ENCODE data around the gene MCU. TPM values are rescaled to one million over a fixed set of nuclear protein-coding genes. Genes with fewer than 3 reads are reported as not detected.

The MCU gene
- total and polyA plus RNA-seq, 2 of the 8 experiments (the other 6 are each of a cell fraction or from before 2014, with no cell fraction given), result 51.6 to 62.2 TPM

- no peak for TF ChIP-seq SRF (IDR thresholded peaks at IDR 0.05; ENCODE audit: low read depth, low read length)
- no peak for TF ChIP-seq RNF2 (IDR thresholded peaks at IDR 0.05; ENCODE audit: borderline replicate concordance, low read depth, low read length, missing control alignments, poor library complexity, severe bottlenecking)
- TF ChIP-seq NANOG (IDR thresholded peaks at IDR 0.05; ENCODE audit: insufficient read depth, low read depth, low read length, poor library complexity, severe bottlenecking), result no peak
- TF ChIP-seq, protein P1, sequence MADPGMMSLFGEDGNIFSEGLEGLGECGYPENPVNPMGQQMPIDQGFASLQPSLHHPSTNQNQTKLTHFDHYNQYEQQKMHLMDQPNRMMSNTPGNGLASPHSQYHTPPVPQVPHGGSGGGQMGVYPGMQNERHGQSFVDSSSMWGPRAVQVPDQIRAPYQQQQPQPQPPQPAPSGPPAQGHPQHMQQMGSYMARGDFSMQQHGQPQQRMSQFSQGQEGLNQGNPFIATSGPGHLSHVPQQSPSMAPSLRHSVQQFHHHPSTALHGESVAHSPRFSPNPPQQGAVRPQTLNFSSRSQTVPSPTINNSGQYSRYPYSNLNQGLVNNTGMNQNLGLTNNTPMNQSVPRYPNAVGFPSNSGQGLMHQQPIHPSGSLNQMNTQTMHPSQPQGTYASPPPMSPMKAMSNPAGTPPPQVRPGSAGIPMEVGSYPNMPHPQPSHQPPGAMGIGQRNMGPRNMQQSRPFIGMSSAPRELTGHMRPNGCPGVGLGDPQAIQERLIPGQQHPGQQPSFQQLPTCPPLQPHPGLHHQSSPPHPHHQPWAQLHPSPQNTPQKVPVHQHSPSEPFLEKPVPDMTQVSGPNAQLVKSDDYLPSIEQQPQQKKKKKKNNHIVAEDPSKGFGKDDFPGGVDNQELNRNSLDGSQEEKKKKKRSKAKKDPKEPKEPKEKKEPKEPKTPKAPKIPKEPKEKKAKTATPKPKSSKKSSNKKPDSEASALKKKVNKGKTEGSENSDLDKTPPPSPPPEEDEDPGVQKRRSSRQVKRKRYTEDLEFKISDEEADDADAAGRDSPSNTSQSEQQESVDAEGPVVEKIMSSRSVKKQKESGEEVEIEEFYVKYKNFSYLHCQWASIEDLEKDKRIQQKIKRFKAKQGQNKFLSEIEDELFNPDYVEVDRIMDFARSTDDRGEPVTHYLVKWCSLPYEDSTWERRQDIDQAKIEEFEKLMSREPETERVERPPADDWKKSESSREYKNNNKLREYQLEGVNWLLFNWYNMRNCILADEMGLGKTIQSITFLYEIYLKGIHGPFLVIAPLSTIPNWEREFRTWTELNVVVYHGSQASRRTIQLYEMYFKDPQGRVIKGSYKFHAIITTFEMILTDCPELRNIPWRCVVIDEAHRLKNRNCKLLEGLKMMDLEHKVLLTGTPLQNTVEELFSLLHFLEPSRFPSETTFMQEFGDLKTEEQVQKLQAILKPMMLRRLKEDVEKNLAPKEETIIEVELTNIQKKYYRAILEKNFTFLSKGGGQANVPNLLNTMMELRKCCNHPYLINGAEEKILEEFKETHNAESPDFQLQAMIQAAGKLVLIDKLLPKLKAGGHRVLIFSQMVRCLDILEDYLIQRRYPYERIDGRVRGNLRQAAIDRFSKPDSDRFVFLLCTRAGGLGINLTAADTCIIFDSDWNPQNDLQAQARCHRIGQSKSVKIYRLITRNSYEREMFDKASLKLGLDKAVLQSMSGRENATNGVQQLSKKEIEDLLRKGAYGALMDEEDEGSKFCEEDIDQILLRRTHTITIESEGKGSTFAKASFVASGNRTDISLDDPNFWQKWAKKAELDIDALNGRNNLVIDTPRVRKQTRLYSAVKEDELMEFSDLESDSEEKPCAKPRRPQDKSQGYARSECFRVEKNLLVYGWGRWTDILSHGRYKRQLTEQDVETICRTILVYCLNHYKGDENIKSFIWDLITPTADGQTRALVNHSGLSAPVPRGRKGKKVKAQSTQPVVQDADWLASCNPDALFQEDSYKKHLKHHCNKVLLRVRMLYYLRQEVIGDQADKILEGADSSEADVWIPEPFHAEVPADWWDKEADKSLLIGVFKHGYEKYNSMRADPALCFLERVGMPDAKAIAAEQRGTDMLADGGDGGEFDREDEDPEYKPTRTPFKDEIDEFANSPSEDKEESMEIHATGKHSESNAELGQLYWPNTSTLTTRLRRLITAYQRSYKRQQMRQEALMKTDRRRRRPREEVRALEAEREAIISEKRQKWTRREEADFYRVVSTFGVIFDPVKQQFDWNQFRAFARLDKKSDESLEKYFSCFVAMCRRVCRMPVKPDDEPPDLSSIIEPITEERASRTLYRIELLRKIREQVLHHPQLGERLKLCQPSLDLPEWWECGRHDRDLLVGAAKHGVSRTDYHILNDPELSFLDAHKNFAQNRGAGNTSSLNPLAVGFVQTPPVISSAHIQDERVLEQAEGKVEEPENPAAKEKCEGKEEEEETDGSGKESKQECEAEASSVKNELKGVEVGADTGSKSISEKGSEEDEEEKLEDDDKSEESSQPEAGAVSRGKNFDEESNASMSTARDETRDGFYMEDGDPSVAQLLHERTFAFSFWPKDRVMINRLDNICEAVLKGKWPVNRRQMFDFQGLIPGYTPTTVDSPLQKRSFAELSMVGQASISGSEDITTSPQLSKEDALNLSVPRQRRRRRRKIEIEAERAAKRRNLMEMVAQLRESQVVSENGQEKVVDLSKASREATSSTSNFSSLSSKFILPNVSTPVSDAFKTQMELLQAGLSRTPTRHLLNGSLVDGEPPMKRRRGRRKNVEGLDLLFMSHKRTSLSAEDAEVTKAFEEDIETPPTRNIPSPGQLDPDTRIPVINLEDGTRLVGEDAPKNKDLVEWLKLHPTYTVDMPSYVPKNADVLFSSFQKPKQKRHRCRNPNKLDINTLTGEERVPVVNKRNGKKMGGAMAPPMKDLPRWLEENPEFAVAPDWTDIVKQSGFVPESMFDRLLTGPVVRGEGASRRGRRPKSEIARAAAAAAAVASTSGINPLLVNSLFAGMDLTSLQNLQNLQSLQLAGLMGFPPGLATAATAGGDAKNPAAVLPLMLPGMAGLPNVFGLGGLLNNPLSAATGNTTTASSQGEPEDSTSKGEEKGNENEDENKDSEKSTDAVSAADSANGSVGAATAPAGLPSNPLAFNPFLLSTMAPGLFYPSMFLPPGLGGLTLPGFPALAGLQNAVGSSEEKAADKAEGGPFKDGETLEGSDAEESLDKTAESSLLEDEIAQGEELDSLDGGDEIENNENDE (IDR thresholded peaks at IDR 0.05; ENCODE audit: insufficient replicate concordance, low read length), result no peak
- no peak for TF ChIP-seq TEAD4 (IDR thresholded peaks at IDR 0.05; ENCODE audit: low read depth, low read length)
- no peak for TF ChIP-seq RFX5 (IDR thresholded peaks at IDR 0.05; ENCODE audit: borderline replicate concordance, low read depth, low read length)
- no peak for TF ChIP-seq TCF12 (IDR thresholded peaks at IDR 0.05; ENCODE audit: low read depth, low read length)
Observed at GRCh38 chr10:72890086-72890485, 198.1 kb downstream of the MCU start (continued).
